SK-N-SH (cell line): ENCODE results near the gene STIM1. TPM values are rescaled to one million over a fixed set of nuclear protein-coding genes. Genes with fewer than 3 reads are reported as not detected.

ENCODE experiments used
- CTCF ChIA-PET: fragments of 300-600, 350-600 bp; formaldehyde crosslinking; extraction: SDS; loops from one replicate; lab custom pipeline; 2021; lab: Yijun Ruan, JAX
- POLR2A ChIA-PET: fragments of 350-600 bp; sonication (Branson Sonifier 250); formaldehyde crosslinking; extraction: SDS; loops from one replicate; lab custom pipeline; 2020; ENCODE audit warnings: antibody characterized with exemption, inconsistent platforms; lab: Yijun Ruan, JAX
- DNase-seq: peaks from one replicate; pipeline ENCODE4 v3.0.0; 2012
- H2AFZ ChIP-seq: fragments of 200-600 bp; sonication (generic); 2 replicates; pipeline ENCODE4 v1.8.1; 2016; ENCODE audit warnings: antibody characterized with exemption, mild to moderate bottlenecking, low read depth
- H3F3A ChIP-seq: fragments of 200-600 bp; sonication (generic); replicated peaks from 2 replicates; pipeline ENCODE3; 2016; ENCODE audit warnings: antibody characterized with exemption, mild to moderate bottlenecking; ENCODE audit not compliant: insufficient read depth
- H3K27ac ChIP-seq, 2 experiments: fragments of 200-500 bp in 1 of 2; fragments of 200-600 bp in 1 of 2; sonication (Bioruptor generic) in 1 of 2; sonication (generic), shearing (Covaris generic) in 1 of 2; 2 replicates each; pipeline versions ENCODE4 v1.5.1 to v1.6.1; 2014 to 2016; ENCODE audit warnings: low read depth in 2 of 2, inconsistent platforms in 1 of 2, low read length in 1 of 2, mild to moderate bottlenecking in 1 of 2, mixed read lengths in 1 of 2
- H3K27me3 ChIP-seq: fragments of 200-600 bp; sonication (generic), shearing (Covaris generic); 2 replicates; pipeline ENCODE4 v1.6.1; 2016; ENCODE audit warnings: mixed run types; ENCODE audit not compliant: insufficient read depth
- H3K36me3 ChIP-seq, 2 experiments: fragments of 200-500 bp in 1 of 2; fragments of 200-600 bp in 1 of 2; sonication (Bioruptor generic) in 1 of 2; sonication (generic) in 1 of 2; replicated peaks in 1 of 2; 2 replicates each; pipeline versions ENCODE3 to v1.5.1; 2014 to 2016; ENCODE audit warnings: low read length in 1 of 2, mild to moderate bottlenecking in 1 of 2; ENCODE audit not compliant: insufficient read depth in 2 of 2, control insufficient read depth in 1 of 2
- H3K4me1 ChIP-seq, 2 experiments: fragments of 200-500 bp in 1 of 2; fragments of 200-600 bp in 1 of 2; sonication (Bioruptor generic) in 1 of 2; sonication (generic), shearing (Covaris generic) in 1 of 2; 2 replicates each; pipeline versions ENCODE4 v1.5.1 to v1.6.1; 2014 to 2016; ENCODE audit warnings: low read depth in 1 of 2, low read length in 1 of 2, mixed run types in 1 of 2; ENCODE audit not compliant: insufficient read depth in 2 of 2, control insufficient read depth in 1 of 2
- H3K4me2 ChIP-seq: fragments of 200-600 bp; sonication (generic), shearing (Covaris generic); 2 replicates; pipeline ENCODE4 v1.6.1; 2017; ENCODE audit warnings: mixed run types
- H3K4me3 ChIP-seq, 2 experiments: fragments of 200-500 bp in 1 of 2; fragments of 200-600 bp in 1 of 2; sonication (Bioruptor generic) in 1 of 2; sonication (generic), shearing (Covaris generic) in 1 of 2; 2 replicates each; pipeline versions ENCODE4 v1.5.1 to v1.8.1; 2014 to 2016; ENCODE audit warnings: low read depth in 2 of 2, inconsistent platforms in 1 of 2, low read length in 1 of 2, mild to moderate bottlenecking in 1 of 2, mixed read lengths in 1 of 2, moderate library complexity in 1 of 2
- H3K79me2 ChIP-seq: fragments of 200-600 bp; sonication (generic); 2 replicates; pipeline ENCODE4 v1.8.1; 2017; ENCODE audit warnings: mild to moderate bottlenecking; ENCODE audit not compliant: insufficient read depth
- H3K9ac ChIP-seq: fragments of 200-600 bp; sonication (generic); 2 replicates; pipeline ENCODE4 v1.6.1; 2017; ENCODE audit warnings: mixed run types
- H3K9me2 ChIP-seq: fragments of 200-600 bp; sonication (generic); 2 replicates; pipeline ENCODE4 v1.6.1; 2017; ENCODE audit warnings: mixed run types
- H3K9me3 ChIP-seq: fragments of 200-600 bp; sonication (generic); 2 replicates; pipeline ENCODE4 v1.6.1; 2017; ENCODE audit warnings: mixed run types, mild to moderate bottlenecking, moderate library complexity
- H4K20me1 ChIP-seq: fragments of 200-600 bp; sonication (generic); 2 replicates; pipeline ENCODE4 v1.6.1; 2017; ENCODE audit warnings: mild to moderate bottlenecking, mixed run types; ENCODE audit not compliant: insufficient read depth
- CHD2 ChIP-seq: fragments of 150-350 bp; IDR thresholded peaks from 2 replicates; pipeline ENCODE4 v1.6.1; 2018; ENCODE audit warnings: low read length; ENCODE audit not compliant: partially characterized antibody
- CTCF ChIP-seq: fragments of 200-600 bp; sonication (generic); IDR thresholded peaks from 2 replicates; pipeline ENCODE4 v1.6.1; 2017; ENCODE audit warnings: antibody characterized with exemption, mild to moderate bottlenecking, moderate library complexity
- EP300 ChIP-seq, 2 experiments: IDR thresholded peaks; 2 replicates each; pipeline versions ENCODE4 v1.4.0 to v1.6.1; 2012; ENCODE audit warnings: borderline replicate concordance in 1 of 2, low read depth in 1 of 2, low read length in 1 of 2
- EZH2phosphoT487 ChIP-seq: fragments of 200-600 bp; sonication (generic); IDR thresholded peaks from 2 replicates; pipeline ENCODE4 v1.6.1; 2017; ENCODE audit warnings: low read depth, mixed run types, mild to moderate bottlenecking, antibody characterized with exemption, moderate library complexity, borderline replicate concordance
- FOXJ3 ChIP-seq: sonication (generic); formaldehyde crosslinking; IDR thresholded peaks from 2 replicates; pipeline ENCODE4 v1.5.1; 2020; ENCODE audit warnings: mild to moderate bottlenecking, missing genetic modification reagents
- FOXM1 ChIP-seq: IDR thresholded peaks from 2 replicates; pipeline ENCODE4 v1.4.0; 2012; ENCODE audit warnings: low read depth, mild to moderate bottlenecking
- GABPA ChIP-seq: IDR thresholded peaks from 2 replicates; pipeline ENCODE4 v1.4.0; 2012; ENCODE audit warnings: low read depth, mild to moderate bottlenecking
- GATA2 ChIP-seq: sonication (generic); formaldehyde crosslinking; IDR thresholded peaks from 2 replicates; pipeline ENCODE4 v1.5.0; 2020; ENCODE audit warnings: mild to moderate bottlenecking, missing genetic modification reagents
- IRF3 ChIP-seq: fragments of 150-350 bp; IDR thresholded peaks from 2 replicates; pipeline ENCODE4 v1.6.1; 2016; ENCODE audit warnings: mild to moderate bottlenecking, low read depth, low read length
- MEF2A ChIP-seq: IDR thresholded peaks from 2 replicates; pipeline ENCODE4 v1.4.0; 2012; ENCODE audit warnings: low read depth, borderline replicate concordance
- PBX3 ChIP-seq: IDR thresholded peaks from 2 replicates; pipeline ENCODE4; 2012
- POLR2AphosphoS5 ChIP-seq: IDR thresholded peaks from 2 replicates; pipeline ENCODE4 v1.6.1; 2012; ENCODE audit warnings: low read depth, low read length
- RAD21 ChIP-seq: IDR thresholded peaks from 2 replicates; pipeline ENCODE4 v1.6.1; 2012; ENCODE audit warnings: mild to moderate bottlenecking, low read length
- RXRA ChIP-seq: IDR thresholded peaks from 2 replicates; pipeline ENCODE4 v1.4.0; 2012; ENCODE audit warnings: low read depth, mild to moderate bottlenecking, borderline replicate concordance
- SIN3A ChIP-seq: IDR thresholded peaks from 2 replicates; pipeline ENCODE4 v1.6.1; 2012; ENCODE audit warnings: low read depth, mild to moderate bottlenecking, low read length, moderate library complexity, borderline replicate concordance
- SMC3 ChIP-seq: IDR thresholded peaks from 2 replicates; pipeline ENCODE4 v1.6.1; 2012; ENCODE audit warnings: low read depth, low read length, improper control_type of control experiment
- TAF1 ChIP-seq: IDR thresholded peaks from 2 replicates; pipeline ENCODE4 v1.6.1; 2012; ENCODE audit warnings: low read depth, mild to moderate bottlenecking, low read length, moderate library complexity, borderline replicate concordance
- TCF12 ChIP-seq: IDR thresholded peaks from 2 replicates; pipeline ENCODE4 v1.4.0; 2012
- TEAD4 ChIP-seq: IDR thresholded peaks from 2 replicates; pipeline ENCODE4 v1.4.0; 2012; ENCODE audit warnings: mild to moderate bottlenecking, borderline replicate concordance; ENCODE audit not compliant: insufficient read depth
- WGBS: methylation state at CpG from one replicate; pipeline ENCODE4 v1.1.6; 2017; ENCODE audit warnings: low lambda C conversion rate; 5-methylcytosine and 5-hydroxymethylcytosine counted together
- polyA plus RNA-seq, 3 experiments: library from polyadenylated mRNA; depleted of rRNA; stranded (reverse); fragments of >200 nt; gene quantifications; 2 replicates each; pipeline ENCODE4 v1.2.3, GENCODE V29; 2012

STIM1 gene
- polyA plus RNA-seq, 1 of the 3 experiments (the other 2 are of a cell fraction): 29.5 TPM

- 0 out of 2 replicates have a peak overlapping the region, but pooled peaks have one; percentile 41 for H2AFZ ChIP-seq
- H4K20me1 ChIP-seq: peaks cover 42% of the 10 kb centered on the region
- ChIA-PET CTCF (interaction anchor here (0.9 to 12.1 kb wide), 9 partner anchors 11 to 347 kb away, joined by 3 to 134 read pairs (median 4); partner anchors contain the start of genes PGAP2 and STIM1), POLR2A (interaction anchor here (0.8 to 3.1 kb wide), 4 partner anchors 8 to 231 kb away, joined by 3 to 12 read pairs (median 5); partner anchors contain the start of gene STIM1)
- H3K4me3 ChIP-seq: peak overlapping the region; percentile 71 to 90
- peaks cover 60% of the 10 kb centered on the region for H3K79me2 ChIP-seq
- peaks cover 4% of the 10 kb centered on the region for H3F3A ChIP-seq
- H3K27ac ChIP-seq: peak overlapping the region; percentile 47 to 54
- no peaks in the 10 kb centered on the region for H3K9me3 ChIP-seq
- H3K9me2 ChIP-seq: no peaks in the 10 kb centered on the region
- WGBS: 13% methylated on average over 10 of the region's 46 CpGs
- peak; percentile 60 for DNase-seq
- H3K9ac ChIP-seq: peak overlapping the region; percentile 90
- TF ChIP-seq SMC3: no peak
- no peaks in the 10 kb centered on the region for H3K27me3 ChIP-seq
- peak overlapping the region; percentile 96 for H3K4me2 ChIP-seq
- peaks cover 1 to 3% of the 10 kb centered on the region in 2 experiments for H3K36me3 ChIP-seq
- H3K4me1 ChIP-seq: peaks cover 5 to 17% of the 10 kb centered on the region in 2 experiments; a peak in 2 of 4 replicates
These were observed 15.2 kb upstream of the STIM1 start for GRCh38 chr11:3840004-3840869.

- H3K9ac ChIP-seq: peak within 1 kb of the TSS; percentile 90
- DNase-seq: peak; percentile 97
- H3K4me3 ChIP-seq: peak within 1 kb of the TSS; percentile 71 to 90
- POLR2A ChIA-PET: interaction anchor here (0.8 to 3.1 kb wide), 4 partner anchors 9 to 231 kb away, joined by 3 to 12 read pairs (median 6); partner anchors contain the start of genes PGAP2 and STIM1
- peaks cover 5 to 17% of the 10 kb centered on the region in 2 experiments; a peak in 2 of 4 replicates for H3K4me1 ChIP-seq
- H3K27ac ChIP-seq: peak within 1 kb of the TSS; percentile 82 to 84
- 0% methylated on average over 9 of the region's 42 CpGs for WGBS
- H3K27me3 ChIP-seq: no peaks in the 10 kb centered on the region
- H3K9me3 ChIP-seq: no peaks in the 10 kb centered on the region
- peaks cover 0 to 3% of the 10 kb centered on the region in 2 experiments for H3K36me3 ChIP-seq
- CTCF ChIA-PET: interaction anchor here (0.6 to 12.1 kb wide), 26 partner anchors 11 to 346 kb away, joined by 3 to 134 read pairs (median 3); partner anchors contain the start of genes PGAP2 and STIM1
- H3K9me2 ChIP-seq: no peaks in the 10 kb centered on the region
- peak within 1 kb of the TSS; percentile 90 for H2AFZ ChIP-seq
- H3K79me2 ChIP-seq: peaks cover 53% of the 10 kb centered on the region
- peaks cover 4% of the 10 kb centered on the region for H3F3A ChIP-seq
- peak within 1 kb of the TSS; percentile 96 for H3K4me2 ChIP-seq
- H4K20me1 ChIP-seq: peaks cover 35% of the 10 kb centered on the region
- no peak for TF ChIP-seq IRF3
- TF ChIP-seq TAF1: peak; percentile 38; the same call in 1 of the 2 replicates
- no peak for TF ChIP-seq GATA2 (CRISPR knock-in tag)
- no peak for TF ChIP-seq MEF2A
- no peak for TF ChIP-seq RXRA
- no peak for TF ChIP-seq CTCF
- TF ChIP-seq POLR2AphosphoS5: peak; percentile 44; the same call in 1 of the 2 replicates
- no peak for TF ChIP-seq FOXM1
- peak; percentile 59 for TF ChIP-seq GABPA
- TF ChIP-seq CHD2: no peak
- no peak for TF ChIP-seq SMC3
- TF ChIP-seq EZH2phosphoT487: no peak
- no peak for TF ChIP-seq TEAD4
- peak in 1 of 2 experiments; percentile 7; a peak in 1 of 4 replicates for TF ChIP-seq EP300 (IDR thresholded peaks at IDR 0.05; ENCODE audit: borderline replicate concordance in 1 of 2, low read depth in 1 of 2, low read length in 1 of 2)
- 0 out of 2 replicates have a peak, but pooled peaks have one; percentile 9 for TF ChIP-seq SIN3A
- no peak for TF ChIP-seq PBX3
- TF ChIP-seq TCF12: no peak
- TF ChIP-seq RAD21: no peak
- TF ChIP-seq FOXJ3 (CRISPR knock-in tag): 0 out of 2 replicates have a peak, but pooled peaks have one; percentile 1
These were observed 14.5 kb upstream of the STIM1 start, which contains the start of gene RHOG for GRCh38 chr11:3840870-3841425. Gene RHOG, minus strand, starts transcription at chr11:3840959. Its CDS starts 12,821 bp downstream, at chr11:3828138.
